Aortic smooth muscle cell (primary cell): ENCODE results near the gene PDCD1. TPM values are rescaled to one million over a fixed set of nuclear protein-coding genes. Genes with fewer than 3 reads are reported as not detected.

Experiments used
- total RNA-seq: library from RNA; depleted of rRNA; stranded (reverse); fragments of >200 nt; gene quantifications from 2 replicates; pipeline ENCODE4 v1.2.3, GENCODE V29; 2014

Gene PDCD1
- not detected in 2 replicates for total RNA-seq

GRCh38 chr2:241858206-241859016 is at the start of gene PDCD1:
PDCD1 (minus strand) TSS chr2:241858894; CDS start chr2:241858838, 56 bp downstream.

GRCh38 chr2:241869087-241869961 is 10.6 kb upstream of the PDCD1 start, which contains the start of gene RTP5:
RTP5 (plus strand) TSS chr2:241869729; CDS start chr2:241869757, 28 bp downstream.

GRCh38 chr2:241808721-241809382 is 49.8 kb downstream of the PDCD1 start, which contains the start of gene NEU4:
NEU4 (plus strand) TSS chr2:241809193; CDS start chr2:241814485, 5,292 bp downstream.

Other genes starting within 250 kb of the PDCD1 start
- 32.8 and 42.8 TPM in 2 replicates for gene THAP4, start 221.7 kb downstream of the PDCD1 start, total RNA-seq
- gene ATG4B, start 221.2 kb downstream of the PDCD1 start, total RNA-seq, result 51.9 and 60.7 TPM in 2 replicates
- 24.1 and 30.9 TPM in 2 replicates for gene DTYMK, start 172.1 kb downstream of the PDCD1 start, total RNA-seq
- gene ING5, start 156.9 kb downstream of the PDCD1 start, total RNA-seq, result 16.7 and 26.3 TPM in 2 replicates
- 11.1 and 11.3 TPM in 2 replicates for gene D2HGDH, start 124.3 kb downstream of the PDCD1 start, total RNA-seq
- gene GAL3ST2, start 82.1 kb downstream of the PDCD1 start, total RNA-seq, result not detected in 2 replicates
- gene NEU4, start 49.7 kb downstream of the PDCD1 start, total RNA-seq, result not detected in 2 replicates
- gene RTP5, start 10.8 kb upstream of the PDCD1 start, total RNA-seq, result not detected in 2 replicates